K562 (cell line): ENCODE measurements around the gene DCPS. TPM values are rescaled to one million over a fixed set of nuclear protein-coding genes. Genes with fewer than 3 reads are reported as not detected.

Source experiments
- ARHGAP35 ChIP-seq: fragments of 450-650 bp; IDR thresholded peaks from 2 replicates; pipeline ENCODE4 v1.6.1; 2018; ENCODE audit not compliant: partially characterized antibody
- CHD1 ChIP-seq: fragments of 200-600 bp; sonication (generic); IDR thresholded peaks from one replicate; pipeline ENCODE4 v1.6.1; 2012; ENCODE audit warnings: mild to moderate bottlenecking, moderate library complexity, low read length, inconsistent platforms
- HDAC3 ChIP-seq: fragments of 450-650 bp; IDR thresholded peaks from 2 replicates; pipeline ENCODE4 v1.6.1; 2018; ENCODE audit warnings: borderline replicate concordance, mild to moderate bottlenecking, moderate library complexity; ENCODE audit not compliant: partially characterized antibody
- HMG20A ChIP-seq: fragments of 450-650 bp; formaldehyde crosslinking; conservative IDR thresholded peaks from 2 replicates; pipeline ENCODE4 v1.4.0; 2020; ENCODE audit warnings: mild to moderate bottlenecking, mixed read lengths
- KDM1A ChIP-seq, 2 experiments: fragments of 450-650 bp; IDR thresholded peaks; 2 replicates each; pipeline ENCODE4 v1.6.1; 2016; ENCODE audit warnings: mild to moderate bottlenecking in 2 of 2
- MYC ChIP-seq, 2 experiments: fragments of 250-450 bp in 1 of 2; sonication (Bioruptor Pico) in 1 of 2; IDR thresholded peaks; 2 replicates each; pipeline versions ENCODE4 v1.5.1 to v1.6.1; 2012 to 2021; ENCODE audit warnings: low read depth in 2 of 2, borderline replicate concordance in 1 of 2, improper control_type of control experiment in 1 of 2, low read length in 1 of 2, mild to moderate bottlenecking in 1 of 2, moderate library complexity in 1 of 2
- NR2F6 ChIP-seq: fragments of 450-650 bp; formaldehyde crosslinking; IDR thresholded peaks from 2 replicates; pipeline ENCODE4 v1.4.0; 2020; ENCODE audit warnings: mild to moderate bottlenecking
- RBM22 ChIP-seq: fragments of 200-400 bp; formaldehyde crosslinking; IDR thresholded peaks from 2 replicates; pipeline ENCODE4 v1.6.1; 2018; ENCODE audit warnings: low read length, low read depth; ENCODE audit not compliant: poor library complexity, severe bottlenecking
- SMARCB1 ChIP-seq: IDR thresholded peaks from 2 replicates; pipeline ENCODE4 v1.6.1; 2011; ENCODE audit warnings: improper control_type of control experiment, low read depth; ENCODE audit not compliant: insufficient read length
- ZNF140 ChIP-seq: fragments of 250-450 bp; sonication (Bioruptor Pico); IDR thresholded peaks from 2 replicates; pipeline ENCODE4 v1.8.0; 2021; ENCODE audit warnings: moderate library complexity, mild to moderate bottlenecking, inconsistent platforms
- ZNF551 ChIP-seq: fragments of 250-450 bp; sonication (Bioruptor Pico); IDR thresholded peaks from 2 replicates; pipeline ENCODE4 v1.5.0; 2021; ENCODE audit warnings: mild to moderate bottlenecking, moderate library complexity
- polyA plus RNA-seq, 8 experiments: library from polyadenylated mRNA; depleted of rRNA in 4 of 8; stranded (reverse) in 5 of 8; unstranded in 3 of 8; fragments of >200 nt; fragmentation: Nextera tagmentation in 2 of 8; fragmentation: Illumina TruSeq in 1 of 8; extraction: Ambion mirVana in 2 of 8; extraction: Trizol in 1 of 8; gene quantifications; 2 replicates each; pipeline versions ENCODE4 v1.2.1 to v1.2.3, GENCODE V29; 2011 to 2014; ENCODE audit warnings: inconsistent platforms in 1 of 8, missing spikeins in 1 of 8
- total RNA-seq, 7 experiments: library from RNA; depleted of rRNA in 6 of 7; stranded (reverse); fragments of >200 nt in 6 of 7; fragmentation: Illumina TruSeq in 2 of 7; extraction: Trizol in 2 of 7; gene quantifications; 2 replicates each; pipeline versions ENCODE4 v1.2.1 to v1.2.3, GENCODE V29; 2011 to 2021; ENCODE audit warnings: low replicate concordance in 1 of 7
- TF ChIP-seq, protein P1 (sequence below), 2 experiments: fragments of 450-650 bp; IDR thresholded peaks; 2 replicates each; pipeline ENCODE4 v1.6.1; 2018; ENCODE audit warnings: mild to moderate bottlenecking in 2 of 2, low read depth in 1 of 2; ENCODE audit not compliant: partially characterized antibody in 2 of 2
- TF ChIP-seq, protein P2 (sequence below): IDR thresholded peaks from 3 replicates; pipeline ENCODE4 v1.6.1; 2011; ENCODE audit warnings: borderline replicate concordance, mild to moderate bottlenecking; ENCODE audit not compliant: insufficient read length, insufficient read depth

DCPS gene
- total and polyA plus RNA-seq, 9 of the 15 experiments (the other 6 are each of a cell fraction or from before 2014, with no cell fraction given), result 8.7 to 38.1 (median 17.9) TPM

DNA sequence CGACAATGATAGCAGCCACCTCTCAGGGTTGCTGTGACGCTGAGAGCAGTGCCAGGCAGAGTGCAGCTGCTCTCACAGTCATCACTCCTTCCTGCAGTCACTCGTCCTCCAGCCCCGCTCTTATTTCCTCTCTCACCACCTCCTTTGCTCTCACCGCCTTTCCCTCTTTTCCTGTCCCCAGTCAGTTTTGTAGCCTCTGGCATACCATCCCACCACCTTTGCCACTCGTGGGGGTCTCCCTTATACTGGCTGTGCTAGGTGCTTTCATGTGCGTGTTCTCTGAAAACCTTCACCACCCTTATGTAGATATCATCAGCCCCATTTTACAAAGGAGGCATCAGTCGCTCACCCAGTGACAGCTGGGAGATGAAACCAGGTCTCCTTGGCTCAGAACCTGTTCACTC is 32.3 kb downstream of the DCPS start (continued):
- TF ChIP-seq, protein P1, sequence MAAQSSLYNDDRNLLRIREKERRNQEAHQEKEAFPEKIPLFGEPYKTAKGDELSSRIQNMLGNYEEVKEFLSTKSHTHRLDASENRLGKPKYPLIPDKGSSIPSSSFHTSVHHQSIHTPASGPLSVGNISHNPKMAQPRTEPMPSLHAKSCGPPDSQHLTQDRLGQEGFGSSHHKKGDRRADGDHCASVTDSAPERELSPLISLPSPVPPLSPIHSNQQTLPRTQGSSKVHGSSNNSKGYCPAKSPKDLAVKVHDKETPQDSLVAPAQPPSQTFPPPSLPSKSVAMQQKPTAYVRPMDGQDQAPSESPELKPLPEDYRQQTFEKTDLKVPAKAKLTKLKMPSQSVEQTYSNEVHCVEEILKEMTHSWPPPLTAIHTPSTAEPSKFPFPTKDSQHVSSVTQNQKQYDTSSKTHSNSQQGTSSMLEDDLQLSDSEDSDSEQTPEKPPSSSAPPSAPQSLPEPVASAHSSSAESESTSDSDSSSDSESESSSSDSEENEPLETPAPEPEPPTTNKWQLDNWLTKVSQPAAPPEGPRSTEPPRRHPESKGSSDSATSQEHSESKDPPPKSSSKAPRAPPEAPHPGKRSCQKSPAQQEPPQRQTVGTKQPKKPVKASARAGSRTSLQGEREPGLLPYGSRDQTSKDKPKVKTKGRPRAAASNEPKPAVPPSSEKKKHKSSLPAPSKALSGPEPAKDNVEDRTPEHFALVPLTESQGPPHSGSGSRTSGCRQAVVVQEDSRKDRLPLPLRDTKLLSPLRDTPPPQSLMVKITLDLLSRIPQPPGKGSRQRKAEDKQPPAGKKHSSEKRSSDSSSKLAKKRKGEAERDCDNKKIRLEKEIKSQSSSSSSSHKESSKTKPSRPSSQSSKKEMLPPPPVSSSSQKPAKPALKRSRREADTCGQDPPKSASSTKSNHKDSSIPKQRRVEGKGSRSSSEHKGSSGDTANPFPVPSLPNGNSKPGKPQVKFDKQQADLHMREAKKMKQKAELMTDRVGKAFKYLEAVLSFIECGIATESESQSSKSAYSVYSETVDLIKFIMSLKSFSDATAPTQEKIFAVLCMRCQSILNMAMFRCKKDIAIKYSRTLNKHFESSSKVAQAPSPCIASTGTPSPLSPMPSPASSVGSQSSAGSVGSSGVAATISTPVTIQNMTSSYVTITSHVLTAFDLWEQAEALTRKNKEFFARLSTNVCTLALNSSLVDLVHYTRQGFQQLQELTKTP (IDR thresholded peaks at IDR 0.05; ENCODE audit: low read depth in 1 of 2, partially characterized antibody in 2 of 2), result no peak
- TF ChIP-seq HMG20A (CRISPR knock-in tag) (no peak), ZNF551 (CRISPR knock-in tag) (no peak), SMARCB1 (no peak), ARHGAP35 (no peak), ZNF140 (CRISPR knock-in tag) (no peak), CHD1 (no peak), RBM22 (no peak), HDAC3 (no peak), MYC (IDR thresholded peaks at IDR 0.05; ENCODE audit: low read depth, low read length) (no peak), MYC (CRISPR knock-in tag; IDR thresholded peaks at IDR 0.05; ENCODE audit: borderline replicate concordance, low read depth) (no peak), NR2F6 (CRISPR knock-in tag) (no peak), KDM1A (IDR thresholded peaks at IDR 0.05) (no peak)
- TF ChIP-seq, protein P2, sequence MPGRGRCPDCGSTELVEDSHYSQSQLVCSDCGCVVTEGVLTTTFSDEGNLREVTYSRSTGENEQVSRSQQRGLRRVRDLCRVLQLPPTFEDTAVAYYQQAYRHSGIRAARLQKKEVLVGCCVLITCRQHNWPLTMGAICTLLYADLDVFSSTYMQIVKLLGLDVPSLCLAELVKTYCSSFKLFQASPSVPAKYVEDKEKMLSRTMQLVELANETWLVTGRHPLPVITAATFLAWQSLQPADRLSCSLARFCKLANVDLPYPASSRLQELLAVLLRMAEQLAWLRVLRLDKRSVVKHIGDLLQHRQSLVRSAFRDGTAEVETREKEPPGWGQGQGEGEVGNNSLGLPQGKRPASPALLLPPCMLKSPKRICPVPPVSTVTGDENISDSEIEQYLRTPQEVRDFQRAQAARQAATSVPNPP, result no peak
